NCI-H1105 (cell line): Measurements from ENCODE around the gene ATP13A3.

Experiments
- DNase-seq: peaks from one replicate; lab custom pipeline; 2025; lab: John Stamatoyannopoulos, UW

Gene ATP13A3

DNA sequence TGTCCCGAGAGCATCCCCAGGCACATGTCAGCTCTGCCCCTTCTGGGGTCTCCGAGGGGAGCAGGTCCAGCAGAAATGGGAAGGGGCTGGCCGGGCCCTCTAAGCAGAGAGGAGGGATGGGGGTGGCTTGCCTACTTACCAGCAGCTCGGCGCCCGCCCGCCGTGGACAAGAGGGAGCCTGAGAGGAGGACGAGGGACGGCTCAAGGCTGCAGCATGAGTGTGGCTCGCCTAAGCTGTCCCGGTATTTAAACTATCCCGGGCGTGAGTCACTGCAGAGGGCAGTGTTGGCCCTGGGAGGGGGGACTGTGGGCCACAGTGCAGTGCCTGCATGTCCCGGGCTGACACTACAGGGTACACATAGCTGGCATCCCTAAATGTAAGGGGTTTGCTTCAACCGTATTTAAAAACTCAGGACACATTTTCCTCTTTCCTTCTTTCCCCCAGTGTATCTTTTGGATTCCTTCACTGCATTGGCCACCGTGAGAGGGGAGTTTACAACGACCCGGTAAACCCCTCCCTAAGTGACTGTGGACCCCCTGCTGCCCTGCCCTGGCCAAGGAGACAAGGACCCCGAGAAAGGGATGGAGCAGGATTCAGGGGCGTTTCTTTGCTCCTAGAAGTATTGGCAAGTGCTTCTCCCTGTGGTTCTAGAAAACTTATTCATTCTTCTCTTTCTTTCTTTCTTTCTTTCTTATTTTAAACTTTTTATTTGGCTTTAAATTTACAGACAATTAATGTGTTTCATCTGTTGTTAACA lies 117.1 kb downstream of the ATP13A3 start, which contains the start of gene LRRC15:
LRRC15 (minus strand) TSS at position 222 of the 758 bp plus-strand sequence. CDS start 8,700 bp downstream, outside the sequence.
- no peak for DNase-seq

DNA sequence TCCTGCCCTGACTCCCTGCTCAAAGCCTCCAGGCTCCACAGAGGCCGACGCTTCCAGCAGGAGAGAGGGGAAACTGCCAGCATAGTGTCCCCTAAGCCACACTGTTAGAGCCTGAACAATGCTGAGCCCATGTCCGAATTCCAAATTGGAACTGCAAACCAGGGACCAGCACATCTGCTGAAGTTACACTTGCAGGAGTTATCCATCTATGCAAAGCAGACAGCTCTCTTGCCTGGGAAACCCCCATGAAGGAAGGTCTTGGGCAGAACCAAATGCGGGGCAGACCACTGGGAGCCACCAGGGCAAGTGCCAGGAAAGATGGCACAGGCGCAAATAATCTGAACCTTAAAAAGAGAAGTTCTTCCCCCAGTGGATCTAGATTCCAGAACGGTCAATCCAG lies 117.9 kb downstream of the ATP13A3 start:
- no peak for DNase-seq

DNA sequence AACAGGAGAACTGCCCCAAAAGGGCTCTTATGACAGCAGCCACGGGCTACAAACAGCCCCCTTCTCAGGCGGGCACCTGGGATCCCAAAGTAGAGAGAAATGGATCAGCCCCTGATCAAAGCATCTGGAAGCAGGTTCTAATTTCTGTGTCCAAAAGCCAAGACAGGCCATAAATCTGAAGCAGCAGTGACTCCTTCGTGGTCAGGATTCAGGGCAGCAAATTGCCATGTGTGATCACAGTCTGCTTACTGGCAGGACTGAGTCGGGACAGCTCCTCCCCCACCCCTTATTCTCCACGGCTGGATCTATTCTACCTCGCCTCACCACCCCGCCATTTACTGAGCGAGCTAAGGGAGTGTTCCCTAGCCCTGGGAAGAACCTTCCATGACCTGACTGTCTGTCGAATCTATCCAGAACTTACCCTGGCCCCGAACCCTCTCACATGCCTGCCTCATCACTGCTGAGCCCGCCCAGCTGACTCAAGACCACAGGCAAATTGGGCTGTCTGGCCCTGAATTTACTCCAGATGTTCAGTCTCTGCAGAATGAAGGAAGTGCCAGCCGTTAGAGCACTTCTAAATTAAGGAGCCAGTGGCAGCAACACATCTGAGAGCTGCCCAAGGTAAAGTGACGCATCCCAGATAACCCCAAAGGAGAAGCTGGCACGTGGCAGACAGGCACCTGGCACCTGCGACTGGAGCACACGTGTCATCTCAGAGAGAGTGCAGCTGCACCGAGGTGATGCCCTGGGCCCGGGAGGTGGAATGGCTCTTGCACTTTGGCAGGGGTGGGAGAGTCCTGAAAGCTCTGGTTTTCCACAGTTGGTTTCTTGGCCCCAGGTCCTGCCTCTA lies 118.6 kb downstream of the ATP13A3 start:
- no peak for DNase-seq

DNA sequence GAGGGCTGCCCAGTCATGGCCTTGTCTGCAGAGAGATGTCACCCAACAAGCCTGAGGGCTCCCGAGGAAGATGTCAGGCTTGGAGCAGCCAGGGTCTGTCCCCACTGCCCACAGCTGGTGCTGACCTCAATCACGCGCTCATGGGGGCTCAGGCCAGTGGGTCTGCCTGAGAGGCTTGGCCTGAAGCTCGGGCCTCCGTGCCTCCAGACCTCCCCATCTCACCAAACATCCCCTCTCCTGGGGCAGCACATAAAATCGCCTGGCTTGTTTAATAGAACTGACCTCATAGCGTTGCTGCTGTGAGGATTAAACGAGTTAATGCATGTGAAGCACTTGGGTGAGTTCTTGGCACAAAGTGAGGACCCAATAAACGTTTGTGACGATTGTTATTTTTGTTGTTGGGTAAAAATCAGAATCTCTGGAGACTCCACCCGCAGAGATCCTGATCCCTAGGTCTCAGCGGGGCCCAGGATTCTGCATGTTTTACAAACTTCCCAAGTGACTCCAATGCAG lies 120.8 kb downstream of the ATP13A3 start:
- no peak for DNase-seq

DNA sequence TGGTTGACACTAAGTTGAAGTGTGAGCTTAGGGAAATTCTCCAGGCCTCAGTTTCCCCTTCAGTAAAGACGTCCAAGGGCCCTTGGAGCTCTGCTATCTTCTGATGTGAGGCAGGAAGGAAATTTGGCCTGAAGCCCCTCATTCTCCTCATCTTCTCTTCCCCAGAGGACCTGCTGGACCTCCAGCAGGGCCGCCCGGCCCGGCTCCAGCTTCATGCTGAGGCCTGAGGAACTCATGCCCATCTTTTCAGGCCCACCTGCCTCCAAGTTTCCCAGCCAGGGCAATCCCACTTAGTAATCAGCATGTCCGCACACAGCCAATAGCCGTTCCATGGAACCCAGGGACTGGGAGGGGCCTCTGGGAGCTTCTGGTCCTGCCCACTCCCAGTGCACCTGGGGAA lies 121.3 kb downstream of the ATP13A3 start:
- no peak for DNase-seq

DNA sequence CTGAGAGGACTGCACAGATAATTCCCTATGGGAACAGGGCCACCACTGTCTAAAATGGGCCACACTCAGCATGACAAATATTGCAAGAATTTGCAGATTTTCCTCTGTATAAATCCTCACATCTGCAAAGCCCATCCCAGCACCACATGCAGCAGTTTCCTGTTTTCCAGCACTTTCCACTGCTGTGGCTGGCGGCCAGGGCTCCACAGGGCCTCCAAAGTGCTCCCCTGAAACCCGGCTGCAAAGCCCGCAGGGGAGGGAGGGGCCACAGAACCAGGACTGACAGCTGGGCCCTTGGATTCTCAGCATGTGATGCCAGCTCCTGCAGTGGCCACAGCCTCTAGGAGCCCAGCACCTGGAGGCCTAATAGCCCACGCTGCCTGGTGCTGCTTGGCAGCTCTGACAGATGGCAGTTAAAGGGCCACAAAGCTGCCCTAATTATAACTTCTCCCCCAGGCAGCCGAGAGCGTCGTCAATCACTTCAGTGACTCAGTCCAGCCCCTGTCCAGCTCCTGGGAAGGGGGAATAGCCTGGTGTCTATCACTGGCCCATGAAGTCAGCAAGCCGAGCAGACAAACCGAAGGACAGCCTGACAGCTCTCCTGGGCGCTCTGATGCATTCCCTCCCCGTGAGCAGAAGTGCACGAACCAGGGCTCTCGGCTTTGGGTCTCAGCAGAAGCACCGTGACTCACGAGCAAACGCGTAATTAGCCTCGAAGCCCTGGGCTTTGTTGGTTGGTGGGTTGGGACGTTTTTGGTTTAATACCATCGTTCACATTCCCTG lies 122.0 kb downstream of the ATP13A3 start:
- DNase-seq = peak; percentile 89

DNA sequence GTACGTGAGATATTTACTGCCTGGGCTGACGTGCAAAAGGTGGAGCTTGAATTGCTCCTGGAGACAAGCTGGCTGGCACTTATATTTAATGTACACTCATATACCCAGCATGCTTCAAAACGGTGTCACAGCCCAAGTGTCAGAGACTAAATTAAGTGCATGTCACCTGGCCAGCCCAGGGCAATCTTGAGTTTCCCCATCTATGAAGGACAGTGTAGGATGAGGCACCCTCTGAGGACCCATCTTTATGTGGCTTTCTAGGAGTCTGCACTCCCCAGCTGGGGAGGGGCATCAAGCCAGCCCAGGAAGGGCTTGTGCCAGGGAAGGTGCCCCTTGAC lies 122.5 kb downstream of the ATP13A3 start:
- DNase-seq = no peak

DNA sequence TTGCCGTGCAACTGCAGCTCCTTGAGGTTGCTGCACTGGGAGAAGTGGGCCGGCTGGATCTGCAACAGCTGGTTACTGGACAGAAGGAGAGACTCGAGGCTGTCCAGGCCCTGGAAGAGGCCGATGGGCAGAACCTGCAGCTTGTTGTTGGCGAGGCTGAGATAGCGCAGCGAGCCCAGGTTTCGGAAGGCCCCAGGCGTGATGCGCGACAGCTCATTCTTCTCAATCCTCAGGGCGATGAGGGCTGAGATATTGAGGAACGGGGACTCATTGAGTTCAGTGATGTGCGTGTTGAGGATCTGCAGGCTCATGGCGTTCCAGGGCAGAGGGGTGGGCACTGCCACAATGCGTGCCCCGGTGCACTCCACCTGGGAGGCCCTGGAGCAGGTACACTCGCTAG lies 126.2 kb downstream of the ATP13A3 start:
- no peak for DNase-seq

DNA sequence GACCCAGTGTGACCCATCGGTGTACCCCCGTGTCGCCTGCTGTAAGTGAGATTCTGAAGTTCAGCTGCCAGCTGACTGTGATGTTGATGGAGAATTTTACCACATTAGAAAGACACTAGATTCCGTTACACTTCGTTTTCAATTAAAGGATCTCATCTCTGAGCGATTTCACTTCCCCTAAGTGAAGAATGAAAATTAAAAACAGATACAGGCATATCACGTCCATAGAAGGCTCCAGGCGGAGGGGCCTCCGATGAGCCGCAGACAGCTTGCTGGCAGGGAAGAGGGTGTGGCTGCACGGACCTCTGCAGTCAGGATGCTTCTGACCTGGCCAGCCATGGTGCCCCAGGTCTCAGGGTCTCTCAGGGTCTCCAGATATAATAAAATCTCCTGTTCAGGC lies 129.1 kb downstream of the ATP13A3 start:
- DNase-seq = no peak

DNA sequence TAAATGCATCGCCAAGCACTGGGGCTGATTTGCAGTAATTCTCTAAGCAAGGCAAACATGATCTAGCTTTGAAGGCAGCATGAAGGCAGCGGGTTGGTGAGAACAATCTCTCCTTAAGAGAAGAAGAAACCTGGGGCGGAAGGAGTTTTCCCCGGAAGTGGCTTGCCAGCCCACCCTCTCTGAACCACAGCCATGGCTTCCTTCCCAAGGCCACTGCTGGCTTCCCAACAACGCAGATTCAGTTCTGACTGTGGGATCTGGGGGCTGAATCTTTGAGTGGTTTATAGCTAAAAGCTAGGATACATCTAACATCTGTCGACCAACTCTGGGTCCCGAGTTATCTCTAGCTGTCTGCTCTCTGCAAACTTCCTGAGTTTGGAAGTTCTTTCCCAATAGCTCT lies 131.4 kb downstream of the ATP13A3 start:
- DNase-seq = no peak

DNA sequence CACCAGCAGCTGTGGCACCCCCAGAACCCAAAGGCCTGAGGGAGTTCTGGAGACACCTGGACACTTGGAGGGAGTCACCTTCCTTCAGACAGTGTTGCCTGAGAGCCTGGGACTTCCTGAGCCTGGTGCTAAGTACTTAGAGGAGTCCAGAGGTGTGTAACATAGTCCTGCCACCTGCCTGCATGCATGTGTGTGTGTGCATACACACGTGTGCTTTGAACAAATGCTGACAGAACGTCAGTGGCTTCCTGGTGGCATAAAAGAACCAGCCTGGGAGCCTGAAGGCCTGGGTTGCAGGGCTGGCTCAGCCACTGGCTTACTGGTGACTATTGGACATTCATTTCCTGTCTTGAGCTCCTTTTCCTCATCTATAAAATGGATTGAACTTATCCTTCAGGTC lies 132.5 kb downstream of the ATP13A3 start:
- no peak for DNase-seq
